HG02981 (cell line): ENCODE results near the gene OSMR.

ENCODE experiments used
- ATAC-seq: cut with Tn5 transposase; IDR thresholded peaks from one replicate; pipeline ENCODE4 v1.9.1; 2021; ENCODE audit warnings: mild to moderate bottlenecking, moderate library complexity; ENCODE audit not compliant: unreplicated experiment

OSMR gene

DNA sequence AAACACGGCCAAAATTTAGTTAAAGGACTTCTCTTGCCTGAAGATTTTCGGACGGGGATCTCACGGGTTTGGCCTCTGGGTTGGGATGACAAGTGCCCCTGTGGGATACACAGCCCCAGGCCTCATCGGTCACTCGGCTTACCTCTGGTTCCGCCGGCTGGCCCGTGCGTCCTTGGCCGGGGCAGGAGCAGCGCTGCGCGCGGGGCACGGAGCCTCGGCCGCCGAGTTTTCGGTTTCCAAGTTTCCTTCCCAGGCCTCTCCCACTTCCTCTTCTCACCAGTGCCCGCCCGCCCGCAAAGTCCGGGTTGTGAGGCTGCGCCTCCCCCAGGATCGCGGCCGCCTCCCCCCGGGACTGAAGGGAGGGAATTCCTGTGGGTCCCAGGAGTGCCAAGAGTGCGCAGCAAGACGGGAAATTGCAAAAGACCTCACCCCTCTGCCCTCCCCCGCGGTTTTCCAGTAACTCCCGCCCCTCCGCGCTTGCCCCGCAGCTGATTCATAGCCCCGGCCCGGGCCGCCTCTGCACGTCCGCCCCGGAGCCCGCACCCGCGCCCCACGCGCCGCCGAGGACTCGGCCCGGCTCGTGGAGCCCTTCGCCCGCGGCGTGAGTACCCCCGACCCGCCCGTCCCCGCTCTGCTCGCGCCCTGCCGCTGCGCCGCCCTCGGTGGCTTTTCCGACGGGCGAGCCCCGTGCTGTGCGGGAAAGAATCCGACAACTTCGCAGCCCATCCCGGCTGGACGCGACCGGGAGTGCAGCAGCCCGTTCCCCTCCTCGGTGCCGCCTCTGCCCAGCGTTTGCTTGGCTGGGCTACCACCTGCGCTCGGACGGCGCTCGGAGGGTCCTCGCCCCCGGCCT is at the start of gene OSMR:
TSS of gene OSMR (plus strand) at position 487 of the 853 bp plus-strand sequence. CDS start 23,033 bp downstream, outside the sequence.
- no peak for ATAC-seq

GRCh38 chr5:38796742-38797108 is 49.1 kb upstream of the OSMR start:
- ATAC-seq: no peak

- no peak for ATAC-seq
Observed at GRCh38 chr5:38797838-38798237, 48.0 kb upstream of the OSMR start.

- ATAC-seq: no peak
Observed at GRCh38 chr5:38799556-38800377, 46.0 kb upstream of the OSMR start.

- no peak for ATAC-seq
Observed at GRCh38 chr5:38800515-38800914, 45.3 kb upstream of the OSMR start.

DNA sequence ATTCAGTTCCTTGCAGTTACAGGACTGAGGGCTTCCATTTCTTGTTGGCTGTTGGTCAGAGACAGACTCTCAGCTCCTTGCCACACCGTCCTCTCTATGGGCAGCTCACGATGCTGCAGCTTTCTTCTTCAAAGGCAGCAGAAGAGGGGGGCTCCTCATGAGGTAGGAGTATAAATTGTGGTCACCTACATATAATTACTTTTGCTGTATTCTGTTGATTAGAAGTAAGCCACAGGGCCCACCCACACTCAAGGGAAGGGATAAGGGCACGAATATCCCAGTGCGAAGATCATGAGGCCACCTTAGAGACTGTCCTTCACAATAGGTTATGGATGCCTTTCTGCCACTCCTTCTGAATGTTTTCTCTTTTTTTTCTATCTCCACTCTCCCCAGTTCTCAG is 43.7 kb upstream of the OSMR start:
- ATAC-seq: no peak

DNA sequence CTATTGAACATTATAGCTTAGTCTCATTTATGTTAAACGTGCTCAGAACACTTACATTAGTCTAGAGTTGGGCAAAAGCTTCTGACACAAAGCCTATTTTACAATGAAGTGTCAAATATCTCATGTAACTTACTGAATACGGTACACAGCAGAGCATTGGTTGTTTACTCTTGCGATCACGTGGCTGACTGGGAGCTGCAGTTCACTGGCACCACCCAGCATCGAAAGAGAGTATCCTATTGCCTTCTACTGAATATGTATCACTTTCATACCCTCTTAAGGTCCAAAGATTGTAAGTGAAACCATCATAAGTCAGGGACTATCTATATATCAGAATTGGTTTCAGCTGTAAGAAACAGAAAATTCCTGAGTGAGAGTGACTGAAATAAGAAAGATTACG is 42.6 kb upstream of the OSMR start:
- no peak for ATAC-seq

DNA sequence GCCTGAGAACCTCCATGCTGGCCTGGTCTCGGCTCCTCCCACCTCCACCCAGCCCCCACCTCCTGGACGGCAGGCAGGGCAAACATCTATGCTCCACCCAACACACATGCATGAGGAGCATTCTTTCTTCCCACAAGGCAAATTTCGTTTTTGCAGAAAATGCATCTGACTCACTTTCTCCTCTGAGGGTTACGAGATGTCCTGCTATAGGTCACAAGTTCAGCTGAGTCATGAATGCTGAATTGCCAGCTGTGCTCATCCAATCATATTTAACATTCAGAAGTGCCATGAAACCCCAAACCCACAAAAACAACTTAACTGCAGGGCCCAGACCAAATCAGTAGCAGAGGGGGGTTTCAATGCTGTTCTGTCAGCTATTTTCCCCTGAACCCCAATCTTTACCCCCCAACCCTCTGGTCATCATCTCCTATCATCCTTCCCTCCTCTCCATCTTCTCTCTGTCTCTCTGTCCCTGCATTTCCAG is 39.0 kb upstream of the OSMR start:
- ATAC-seq: no peak

DNA sequence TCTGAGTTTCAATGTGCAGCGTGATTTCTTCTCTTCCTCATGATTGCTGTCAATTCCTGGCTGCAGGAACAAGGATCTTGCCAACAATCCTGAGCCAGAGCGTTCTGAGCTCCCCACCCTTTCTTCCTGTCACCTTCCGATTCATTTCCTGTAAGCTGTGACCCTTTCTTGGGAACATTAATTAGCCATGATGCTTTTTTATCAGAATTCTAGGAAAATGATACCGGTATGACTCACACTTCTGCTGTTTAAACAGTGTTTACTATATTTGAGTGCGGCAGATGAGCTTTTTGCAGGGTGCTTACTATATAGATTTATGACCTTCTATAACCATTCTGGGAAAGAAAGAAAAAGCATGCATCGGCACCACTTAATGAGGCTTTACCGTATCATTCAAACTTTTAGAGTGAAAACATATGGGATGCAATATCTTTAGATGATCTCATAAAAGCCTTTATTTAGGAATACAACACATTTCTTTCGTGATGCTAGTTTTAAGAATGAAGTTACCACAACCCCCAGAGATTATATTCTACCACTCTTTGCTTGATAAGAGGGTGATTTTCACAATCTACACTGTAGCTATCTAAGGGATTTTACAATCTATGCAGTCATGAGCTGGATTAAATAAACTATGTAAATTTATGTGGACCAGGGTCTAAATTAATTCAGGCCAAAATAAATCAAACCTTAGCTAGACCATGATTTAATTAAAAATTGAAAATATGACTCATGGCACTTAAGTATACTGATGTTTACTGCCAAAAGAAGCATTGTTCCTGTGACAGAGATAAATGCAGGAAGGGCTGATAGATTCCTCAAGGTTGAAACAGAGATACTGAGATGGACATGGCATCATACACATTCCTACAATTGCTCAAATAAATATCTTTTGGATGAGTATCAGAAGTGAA is 38.0 kb upstream of the OSMR start:
- ATAC-seq: no peak

- no peak for ATAC-seq
Observed at GRCh38 chr5:38808666-38809343, 37.0 kb upstream of the OSMR start.

GRCh38 chr5:38809388-38810359 is 36.1 kb upstream of the OSMR start:
- no peak for ATAC-seq

- no peak for ATAC-seq
Observed at GRCh38 chr5:38814879-38815278, 30.9 kb upstream of the OSMR start.

- no peak for ATAC-seq
Observed at GRCh38 chr5:38816083-38817030, 29.5 kb upstream of the OSMR start.

GRCh38 chr5:38821679-38822078 is 24.1 kb upstream of the OSMR start:
- ATAC-seq: no peak

- no peak for ATAC-seq
Observed at GRCh38 chr5:38823503-38823902, 22.3 kb upstream of the OSMR start.

DNA sequence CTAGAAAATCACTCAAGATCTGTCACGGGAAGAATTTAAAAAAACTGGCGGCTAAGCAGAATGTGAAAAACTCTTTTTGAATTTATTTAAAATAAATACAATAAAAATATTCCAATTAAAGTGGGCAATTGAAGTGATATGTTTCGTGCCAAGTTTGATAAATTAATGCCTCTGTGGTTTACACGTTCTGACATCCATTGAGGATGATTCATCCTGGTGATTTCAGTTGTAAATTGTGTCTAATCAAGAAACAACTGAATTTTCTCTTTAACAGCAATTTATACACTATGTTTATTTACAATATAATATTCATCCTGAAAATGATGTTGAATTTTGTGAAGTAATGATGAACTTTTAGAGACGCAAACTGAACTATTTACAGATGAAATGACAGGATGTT is 21.0 kb upstream of the OSMR start:
- ATAC-seq: no peak

- no peak for ATAC-seq
Observed at GRCh38 chr5:38825494-38825893, 20.3 kb upstream of the OSMR start.

DNA sequence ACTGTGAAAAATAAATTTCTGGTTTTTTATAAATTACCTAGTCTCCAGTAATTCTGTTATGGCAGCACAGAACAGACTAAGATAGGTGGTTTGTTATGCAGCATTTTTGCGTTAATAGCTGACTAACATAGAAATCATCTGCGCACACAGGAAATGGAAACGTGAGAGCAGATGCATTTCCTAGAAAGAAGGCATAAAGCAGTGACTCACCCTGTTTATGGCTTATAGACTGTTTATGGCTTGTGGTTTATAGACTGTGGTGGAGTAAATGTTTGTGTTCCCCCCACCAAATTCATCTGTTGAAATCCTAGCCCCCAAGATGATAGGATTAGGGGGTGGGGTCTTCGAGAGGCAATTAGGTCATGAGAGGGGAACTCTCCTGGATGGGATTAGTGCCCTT is 18.3 kb upstream of the OSMR start:
- no peak for ATAC-seq
